ENCODE results near the gene TAB2.

TAB2 gene

GRCh38 chr6:149306967-149307366, 10.5 kb upstream of the TAB2 start:
- peak; percentile 32 for DNase-seq (ENCODE audit: low read depth, low spot score)
- no peak for TF ChIP-seq CTCF (IDR thresholded peaks at IDR 0.05; ENCODE audit: low read depth, low read length)
- no peak overlapping the region for H3K4me3 ChIP-seq (ENCODE audit: low read depth, low read length)
- in situ Hi-C loops (cut with HindIII; ENCODE audit: low sequenced_read_pairs): no loop called here

- in situ Hi-C loops (cut with HindIII; ENCODE audit: low sequenced_read_pairs): no loop called here
- TF ChIP-seq CTCF (IDR thresholded peaks at IDR 0.05; ENCODE audit: low read depth, low read length): no peak
- no peak overlapping the region for H3K4me3 ChIP-seq (ENCODE audit: low read depth, low read length)
- no peak for DNase-seq (ENCODE audit: low read depth, low spot score)
These were observed 6.2 kb upstream of the TAB2 start for GRCh38 chr6:149311293-149311692.

GRCh38 chr6:149311766-149312165, 5.7 kb upstream of the TAB2 start:
- in situ Hi-C loops (cut with HindIII; ENCODE audit: low sequenced_read_pairs): no loop called here
- no peak for TF ChIP-seq CTCF (IDR thresholded peaks at IDR 0.05; ENCODE audit: low read depth, low read length)
- DNase-seq (ENCODE audit: low read depth, low spot score): no peak

GRCh38 chr6:149313070-149313469, 4.4 kb upstream of the TAB2 start:
- H3K4me3 ChIP-seq (ENCODE audit: low read depth, low read length): no peak overlapping the region
- TF ChIP-seq CTCF (IDR thresholded peaks at IDR 0.05; ENCODE audit: low read depth, low read length): no peak
- in situ Hi-C loops (cut with HindIII; ENCODE audit: low sequenced_read_pairs): no loop called here
- no peak for DNase-seq (ENCODE audit: low read depth, low spot score)

More at GRCh38 chr6:149311766-149312165, 5.7 kb upstream of the TAB2 start:
- H3K4me3 ChIP-seq (ENCODE audit: low read depth, low read length): no peak overlapping the region

- no peak for TF ChIP-seq CTCF (IDR thresholded peaks at IDR 0.05; ENCODE audit: low read depth, low read length)
- H3K4me3 ChIP-seq (ENCODE audit: low read depth, low read length): no peak overlapping the region
- no peak for DNase-seq (ENCODE audit: low read depth, low spot score)
- in situ Hi-C loops (cut with HindIII; ENCODE audit: low sequenced_read_pairs): no loop called here
These were observed 3.7 kb upstream of the TAB2 start for GRCh38 chr6:149313861-149314260.

GRCh38 chr6:149314325-149314905, 3.1 kb upstream of the TAB2 start:
- no peak for DNase-seq (ENCODE audit: low read depth, low spot score)
- no peak for TF ChIP-seq CTCF (IDR thresholded peaks at IDR 0.05; ENCODE audit: low read depth, low read length)
- in situ Hi-C loops (cut with HindIII; ENCODE audit: low sequenced_read_pairs): no loop called here
- no peak overlapping the region for H3K4me3 ChIP-seq (ENCODE audit: low read depth, low read length)

Measured in astrocyte of the spinal cord (primary cell).